ENCODE results near the gene MPIG6B. TPM values are rescaled to one million over a fixed set of nuclear protein-coding genes. Genes with fewer than 3 reads are reported as not detected.

The MPIG6B gene
- total RNA-seq, 2 experiments from 2014 or later: 0.15 to 0.19 TPM

GRCh38 chr6:31690231-31691077, 32.7 kb upstream of the MPIG6B start:
- CTCF ChIA-PET: interaction anchor here (0.5 to 1.7 kb wide), 4 partner anchors 10 to 150 kb away, joined by 3 to 4 read pairs (median 4); partner anchors contain the start of genes LY6G5C and LY6G6D
- peak overlapping the region; percentile 2 for H3K27ac Mint-ChIP-seq
- POLR2A ChIA-PET: no interaction called here
- no peaks in the 10 kb centered on the region for H3K9me3 Mint-ChIP-seq
- DNase-seq: no peak
- H3K27me3 Mint-ChIP-seq: no peaks in the 10 kb centered on the region
- H3K4me1 Mint-ChIP-seq: no peaks in the 10 kb centered on the region
- peaks cover 59% of the 10 kb centered on the region for H3K36me3 Mint-ChIP-seq (ENCODE audit: low read depth)
- H3K4me3 Mint-ChIP-seq: no peak overlapping the region

GRCh38 chr6:31691078-31691463, 32.1 kb upstream of the MPIG6B start:
- ChIA-PET POLR2A (no interaction called here), CTCF (interaction anchor here (0.5 to 1.7 kb wide), 3 partner anchors 10 to 149 kb away, joined by 3 to 4 read pairs (median 4); partner anchors contain the start of gene LY6G5C)
- Mint-ChIP-seq H3K4me3 (no peak overlapping the region), H3K36me3 (ENCODE audit: low read depth) (peaks cover 55% of the 10 kb centered on the region), H3K4me1 (no peaks in the 10 kb centered on the region), H3K27ac (no peak overlapping the region), H3K27me3 (no peaks in the 10 kb centered on the region), H3K9me3 (no peaks in the 10 kb centered on the region)
- DNase-seq: no peak

GRCh38 chr6:31691564-31692108, 31.5 kb upstream of the MPIG6B start:
- Mint-ChIP-seq H3K36me3 (ENCODE audit: low read depth) (peaks cover 55% of the 10 kb centered on the region), H3K27me3 (no peaks in the 10 kb centered on the region), H3K9me3 (no peaks in the 10 kb centered on the region), H3K27ac (no peak overlapping the region), H3K4me3 (no peak overlapping the region), H3K4me1 (no peaks in the 10 kb centered on the region)
- no peak for DNase-seq
- CTCF ChIA-PET: interaction anchor here (0.5 to 1.7 kb wide), 3 partner anchors 11 to 149 kb away, joined by 3 to 4 read pairs (median 4); partner anchors contain the start of genes C6orf47 and LY6G5C
- POLR2A ChIA-PET: no interaction called here

- Mint-ChIP-seq H3K36me3 (ENCODE audit: low read depth) (peaks cover 55% of the 10 kb centered on the region), H3K9me3 (no peaks in the 10 kb centered on the region), H3K4me1 (peaks cover 3% of the 10 kb centered on the region), H3K4me3 (no peak overlapping the region), H3K27me3 (no peaks in the 10 kb centered on the region), H3K27ac (no peak overlapping the region)
- ChIA-PET CTCF (interaction anchor here (1.3 to 1.6 kb wide), 2 partner anchors 19 to 31 kb away, joined by 3 read pairs; partner anchors contain the start of gene C6orf47), POLR2A (no interaction called here)
- DNase-seq: no peak
These were observed 30.8 kb upstream of the MPIG6B start for GRCh38 chr6:31692353-31692752.

GRCh38 chr6:31692886-31693285, 30.3 kb upstream of the MPIG6B start:
- POLR2A ChIA-PET: no interaction called here
- CTCF ChIA-PET: interaction anchor here (1.3 to 1.6 kb wide), 2 partner anchors 18 to 32 kb away, joined by 3 read pairs; partner anchors contain the start of gene C6orf47
- Mint-ChIP-seq H3K36me3 (ENCODE audit: low read depth) (peaks cover 54% of the 10 kb centered on the region), H3K27me3 (no peaks in the 10 kb centered on the region), H3K4me1 (peaks cover 8% of the 10 kb centered on the region), H3K27ac (no peak overlapping the region), H3K9me3 (no peaks in the 10 kb centered on the region), H3K4me3 (no peak overlapping the region)
- DNase-seq: no peak

- ChIA-PET POLR2A (no interaction called here), CTCF (interaction anchor here (0.9 to 1.6 kb wide), 3 partner anchors 18 to 182 kb away, joined by 3 to 4 read pairs (median 3); no protein-coding TSS in a partner anchor)
- Mint-ChIP-seq H3K27me3 (no peaks in the 10 kb centered on the region), H3K4me1 (peaks cover 10% of the 10 kb centered on the region), H3K27ac (no peak overlapping the region), H3K9me3 (no peaks in the 10 kb centered on the region), H3K36me3 (ENCODE audit: low read depth) (peaks cover 50% of the 10 kb centered on the region), H3K4me3 (no peak overlapping the region)
- DNase-seq: no peak
These were observed 29.6 kb upstream of the MPIG6B start for GRCh38 chr6:31693535-31693934.

GRCh38 chr6:31697555-31697954, 25.6 kb upstream of the MPIG6B start:
- Mint-ChIP-seq H3K27ac (peak overlapping the region; percentile 51), H3K4me1 (peaks cover 29% of the 10 kb centered on the region), H3K36me3 (ENCODE audit: low read depth) (peaks cover 43% of the 10 kb centered on the region), H3K9me3 (no peaks in the 10 kb centered on the region), H3K27me3 (no peaks in the 10 kb centered on the region), H3K4me3 (no peak overlapping the region)
- CTCF ChIA-PET: interaction anchor here (1.1 to 1.4 kb wide), 2 partner anchors 28 to 132 kb away, joined by 4 to 5 read pairs; no protein-coding TSS in a partner anchor
- no peak for DNase-seq
- POLR2A ChIA-PET: no interaction called here

GRCh38 chr6:31700740-31701401, 22.3 kb upstream of the MPIG6B start:
- ChIA-PET POLR2A (no interaction called here), CTCF (no interaction called here)
- Mint-ChIP-seq H3K9me3 (no peaks in the 10 kb centered on the region), H3K27ac (peak overlapping the region; percentile 66), H3K27me3 (no peaks in the 10 kb centered on the region), H3K4me3 (peak overlapping the region; percentile 96), H3K36me3 (ENCODE audit: low read depth) (peaks cover 31% of the 10 kb centered on the region), H3K4me1 (peaks cover 35% of the 10 kb centered on the region)
- DNase-seq: no peak

- Mint-ChIP-seq H3K27me3 (no peaks in the 10 kb centered on the region), H3K9me3 (no peaks in the 10 kb centered on the region), H3K27ac (peak overlapping the region; percentile 96), H3K4me1 (peaks cover 35% of the 10 kb centered on the region), H3K36me3 (ENCODE audit: low read depth) (peaks cover 27% of the 10 kb centered on the region), H3K4me3 (peak overlapping the region; percentile 96)
- DNase-seq: no peak
- ChIA-PET POLR2A (interaction anchor here (0.6 kb wide), 1 partner anchor 389 kb away, joined by 3 read pairs; no protein-coding TSS in a partner anchor), CTCF (interaction anchor here (1.4 to 2.2 kb wide), 2 partner anchors 18 to 68 kb away, joined by 3 to 8 read pairs; no protein-coding TSS in a partner anchor)
These were observed 21.3 kb upstream of the MPIG6B start for GRCh38 chr6:31701666-31702404.

- ChIA-PET POLR2A (interaction anchor here (0.6 kb wide), 1 partner anchor 388 kb away, joined by 3 read pairs; no protein-coding TSS in a partner anchor), CTCF (interaction anchor here (0.6 to 2.2 kb wide), 6 partner anchors 9 to 151 kb away, joined by 3 to 8 read pairs (median 3); no protein-coding TSS in a partner anchor)
- Mint-ChIP-seq H3K4me3 (peak overlapping the region; percentile 96), H3K27ac (peak overlapping the region; percentile 96), H3K27me3 (no peaks in the 10 kb centered on the region), H3K36me3 (ENCODE audit: low read depth) (peaks cover 24% of the 10 kb centered on the region), H3K4me1 (peaks cover 32% of the 10 kb centered on the region), H3K9me3 (no peaks in the 10 kb centered on the region)
- DNase-seq: no peak
These were observed 20.8 kb upstream of the MPIG6B start for GRCh38 chr6:31702405-31702818.

- peak; percentile 98 for DNase-seq
- Mint-ChIP-seq H3K4me3 (peak within 1 kb of the TSS; percentile 96), H3K27ac (peak within 1 kb of the TSS; percentile 96), H3K4me1 (peaks cover 26% of the 10 kb centered on the region), H3K27me3 (no peaks in the 10 kb centered on the region), H3K9me3 (no peaks in the 10 kb centered on the region), H3K36me3 (ENCODE audit: low read depth) (peaks cover 19% of the 10 kb centered on the region)
- ChIA-PET CTCF (interaction anchor here (0.6 to 2.2 kb wide), 9 partner anchors 9 to 273 kb away, joined by 3 to 8 read pairs (median 3); no protein-coding TSS in a partner anchor), POLR2A (interaction anchor here (0.6 to 0.9 kb wide), 2 partner anchors 34 to 388 kb away, joined by 3 to 7 read pairs; no protein-coding TSS in a partner anchor)
These were observed 20.1 kb upstream of the MPIG6B start, which contains the start of gene ABHD16A for GRCh38 chr6:31702819-31703716. TSS of gene ABHD16A (minus strand) at chr6:31703324. CDS start at chr6:31703281, 43 bp downstream.
